Skeletal muscle cell (primary cell): ENCODE results near the gene TIAM1.

Source experiments
- DNase-seq: peaks from one replicate; pipeline ENCODE4 v3.0.0-alpha.2; 2010; ENCODE audit warnings: low read depth
- H3K4me3 ChIP-seq: 2 replicates; pipeline ENCODE4 v1.5.1; 2011; ENCODE audit warnings: low read depth, mild to moderate bottlenecking, control low read depth, low read length, moderate library complexity

The TIAM1 gene

DNA sequence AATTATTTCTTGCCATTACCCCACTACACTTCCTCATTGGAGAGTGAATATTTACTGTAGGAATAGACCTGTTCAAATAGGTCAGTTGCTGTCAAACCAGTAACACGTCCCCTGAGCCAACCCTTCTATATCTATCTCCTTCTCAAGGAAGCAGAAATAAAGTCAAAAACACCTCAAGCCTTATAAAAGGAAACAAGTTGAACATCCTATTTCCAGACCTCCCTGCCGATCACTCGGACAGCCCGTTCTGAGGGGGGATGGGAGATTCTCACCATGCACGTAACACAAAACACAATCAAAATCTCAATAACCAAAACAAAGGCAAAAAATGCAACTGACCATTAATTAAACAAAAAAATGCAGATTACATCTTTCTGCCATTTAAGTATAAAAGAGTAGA, 184.3 kb downstream of the TIAM1 start:
- no peak for DNase-seq
- H3K4me3 ChIP-seq: no peak overlapping the region

DNA sequence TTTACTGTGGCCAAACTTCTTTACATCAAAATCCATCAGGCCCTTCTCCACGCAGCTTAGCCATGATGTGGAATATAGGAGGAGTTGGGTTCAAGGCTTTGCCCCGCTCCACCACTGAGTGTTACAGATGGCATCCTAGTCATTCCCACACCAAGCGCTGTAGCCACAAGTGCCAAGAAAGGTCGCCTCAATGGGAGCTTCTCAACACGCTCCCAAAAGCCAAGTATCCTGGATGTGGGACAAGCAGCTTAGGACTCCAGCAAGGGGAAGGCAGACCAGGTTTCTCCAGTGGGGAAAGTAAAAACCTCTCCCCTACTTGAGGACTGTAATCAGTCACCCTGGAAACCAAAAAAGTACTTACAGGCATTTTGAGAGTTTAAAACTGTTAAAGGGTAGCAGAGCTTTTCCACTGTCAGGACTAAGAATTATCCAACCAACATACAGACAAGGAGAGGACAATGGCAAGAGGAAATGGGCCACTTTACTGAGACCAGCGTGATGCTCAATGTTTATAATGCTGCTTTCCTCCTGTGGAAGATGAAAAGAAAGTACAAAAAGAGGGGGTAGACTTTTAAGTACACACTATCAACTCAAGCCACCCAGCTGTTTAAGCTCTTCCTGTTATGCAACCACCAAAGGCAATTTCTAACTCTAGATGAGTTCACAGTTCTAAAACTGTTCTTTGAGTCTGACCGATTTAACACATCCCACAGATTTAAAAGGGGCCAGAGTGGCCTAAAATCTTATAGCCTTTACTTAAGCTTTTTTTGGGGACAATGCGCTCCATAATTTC, 185.1 kb downstream of the TIAM1 start:
- no peak overlapping the region for H3K4me3 ChIP-seq
- DNase-seq: no peak

DNA sequence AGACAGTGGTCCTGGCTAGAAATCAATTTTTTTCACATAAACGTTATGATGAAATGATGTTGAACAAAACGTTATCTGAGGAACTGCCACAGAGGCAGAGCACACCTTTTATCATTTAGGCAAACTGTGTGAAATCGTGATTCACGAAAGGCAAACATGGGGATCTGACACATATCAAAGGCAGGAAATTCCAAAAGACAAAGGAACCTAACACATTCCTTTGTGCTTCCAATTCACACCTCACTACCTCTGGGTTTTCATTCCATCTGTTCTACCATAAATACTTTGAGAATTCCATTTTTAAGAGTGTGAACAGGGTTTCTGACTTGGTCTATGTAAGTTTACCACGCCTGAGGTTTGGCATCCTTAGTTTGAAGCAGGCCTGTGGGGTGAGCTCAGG, 186.3 kb downstream of the TIAM1 start:
- DNase-seq: no peak
- H3K4me3 ChIP-seq: no peak overlapping the region

DNA sequence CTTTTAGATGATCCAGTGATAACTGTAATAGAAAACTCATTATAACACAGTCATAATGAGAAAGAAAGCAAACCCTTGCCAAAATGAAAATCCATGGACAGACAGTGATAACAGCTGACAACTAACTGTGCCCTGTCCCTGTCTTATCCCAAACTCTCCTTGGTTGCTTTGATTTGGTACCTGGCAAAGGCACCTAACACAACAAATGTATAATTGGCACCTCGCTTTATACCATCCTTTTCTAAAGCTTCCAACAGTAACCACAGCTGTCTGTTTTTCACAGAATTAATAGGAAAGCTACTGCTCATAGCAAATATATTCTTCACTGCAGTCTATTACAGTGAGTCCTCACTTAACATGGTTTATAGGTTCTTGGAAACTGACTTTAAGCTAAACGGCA, 187.4 kb downstream of the TIAM1 start:
- no peak for DNase-seq
- no peak overlapping the region for H3K4me3 ChIP-seq

DNA sequence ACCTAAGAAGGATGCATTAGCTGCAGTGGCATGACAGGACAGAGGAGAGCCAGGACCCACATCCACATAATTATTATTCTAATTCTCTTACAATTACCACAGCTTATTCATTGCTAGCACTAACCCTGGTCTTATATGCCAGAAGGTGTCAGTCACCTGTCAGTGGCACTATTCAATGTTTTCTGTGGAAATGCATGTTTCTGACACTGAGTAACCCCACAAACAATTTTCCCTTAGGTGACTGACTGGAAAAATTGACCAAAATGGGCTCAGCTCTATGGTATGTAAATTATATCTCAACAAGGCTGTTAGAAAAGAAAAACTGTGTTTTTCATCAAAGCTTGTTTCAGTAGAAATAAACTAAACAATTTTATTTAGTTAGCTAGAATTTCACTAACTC, 187.9 kb downstream of the TIAM1 start:
- no peak for DNase-seq

DNA sequence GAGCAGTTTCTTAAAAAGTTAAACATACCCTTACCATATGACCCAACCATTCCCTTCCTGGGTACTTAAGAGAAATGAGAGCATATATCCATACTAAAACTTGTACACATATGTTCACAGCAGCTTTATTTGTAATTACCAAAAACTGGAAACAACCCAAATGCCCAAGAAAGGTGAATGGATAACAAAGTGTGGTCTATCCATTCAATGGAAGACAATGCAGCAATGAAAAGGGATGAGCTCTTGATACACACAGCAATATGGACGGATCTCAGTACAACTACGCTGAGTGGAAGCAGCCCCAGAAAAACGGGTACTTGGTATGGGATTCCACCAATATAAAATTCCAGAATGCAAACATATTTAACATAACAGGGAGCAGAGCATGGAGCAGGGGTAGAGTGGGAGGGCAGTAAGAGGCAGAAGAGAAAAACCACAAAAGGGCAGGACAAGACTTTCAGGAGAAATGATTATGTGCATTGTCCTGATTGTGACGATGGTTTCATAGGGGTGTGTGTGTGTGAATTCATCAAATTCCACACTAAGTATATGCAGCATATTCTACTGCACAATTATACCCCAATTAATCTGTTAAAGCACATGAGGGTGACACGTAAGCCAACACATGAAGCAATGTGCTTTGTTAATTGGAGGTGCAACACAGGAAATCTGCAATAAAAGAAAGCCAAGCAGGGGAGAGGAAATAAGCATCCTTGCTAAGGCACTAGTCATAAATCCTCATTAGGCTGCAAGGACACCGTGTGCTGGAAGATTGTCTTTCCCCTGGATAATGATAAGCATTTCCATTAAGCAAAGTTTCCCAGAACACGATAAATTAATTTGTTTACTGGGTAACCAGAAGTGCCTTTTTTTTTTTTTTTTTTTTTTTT, 192.7 kb downstream of the TIAM1 start:
- DNase-seq: no peak
- no peak overlapping the region for H3K4me3 ChIP-seq

More for the DNA sequence above, 187.9 kb downstream of the TIAM1 start:
- no peak overlapping the region for H3K4me3 ChIP-seq

DNA sequence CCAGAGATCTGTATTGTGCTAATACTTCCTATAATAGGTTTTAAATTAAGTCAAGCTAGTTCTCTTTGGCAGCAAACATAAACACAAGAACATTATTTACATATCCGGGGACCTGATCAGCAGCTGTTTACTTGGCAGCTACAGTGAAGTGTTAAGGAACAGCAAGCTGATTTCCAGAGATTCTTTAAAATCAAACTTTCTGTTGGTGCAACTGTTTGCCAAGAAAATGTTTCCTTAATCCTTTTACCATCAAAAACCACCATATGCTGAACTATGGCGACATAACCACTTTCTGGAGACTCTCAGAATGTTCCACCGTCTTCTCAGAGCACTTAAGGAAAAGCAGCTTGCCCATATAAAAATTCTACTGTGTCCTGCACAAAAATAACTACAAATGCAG, 198.8 kb downstream of the TIAM1 start:
- DNase-seq: no peak
- no peak overlapping the region for H3K4me3 ChIP-seq

DNA sequence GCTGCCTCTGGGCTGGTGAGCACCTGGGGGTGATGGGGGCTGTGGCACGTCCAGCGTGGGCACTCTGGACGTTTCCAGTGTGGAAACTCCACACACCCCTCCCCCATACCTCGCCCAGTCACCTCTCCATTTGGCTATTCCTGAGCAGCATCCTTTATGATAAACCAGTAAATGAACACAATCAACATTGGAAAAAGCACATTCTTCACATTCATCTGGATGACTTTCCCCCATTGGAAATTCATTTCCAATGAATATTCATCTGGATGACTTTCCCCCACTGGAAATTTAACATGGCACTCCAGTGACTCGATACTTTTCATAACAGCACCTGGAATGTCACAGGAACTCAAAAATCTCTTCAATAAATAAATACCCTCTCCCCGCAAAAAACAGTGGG, 201.0 kb downstream of the TIAM1 start:
- DNase-seq: no peak
- H3K4me3 ChIP-seq: no peak overlapping the region

DNA sequence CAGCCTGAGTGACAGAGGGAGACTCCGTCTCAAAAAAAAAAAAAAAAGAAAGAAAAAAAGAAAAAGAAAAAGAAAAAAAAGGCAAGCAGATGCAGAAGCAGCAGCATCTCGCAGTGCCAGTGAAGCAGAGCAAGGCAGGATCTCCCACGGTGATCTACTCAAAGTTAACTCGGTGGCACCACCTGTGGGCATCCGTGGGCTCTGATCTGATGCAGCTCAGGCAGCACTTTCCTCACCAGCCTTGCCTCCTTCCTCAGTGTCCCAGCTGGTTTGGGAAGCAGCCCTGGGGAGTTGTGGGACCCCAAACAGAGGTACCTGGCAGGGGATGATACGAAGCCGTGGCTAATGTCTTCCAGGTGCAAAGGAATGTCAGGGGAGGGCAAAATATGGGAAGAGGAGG, 201.5 kb downstream of the TIAM1 start:
- H3K4me3 ChIP-seq: no peak overlapping the region
- no peak for DNase-seq

DNA sequence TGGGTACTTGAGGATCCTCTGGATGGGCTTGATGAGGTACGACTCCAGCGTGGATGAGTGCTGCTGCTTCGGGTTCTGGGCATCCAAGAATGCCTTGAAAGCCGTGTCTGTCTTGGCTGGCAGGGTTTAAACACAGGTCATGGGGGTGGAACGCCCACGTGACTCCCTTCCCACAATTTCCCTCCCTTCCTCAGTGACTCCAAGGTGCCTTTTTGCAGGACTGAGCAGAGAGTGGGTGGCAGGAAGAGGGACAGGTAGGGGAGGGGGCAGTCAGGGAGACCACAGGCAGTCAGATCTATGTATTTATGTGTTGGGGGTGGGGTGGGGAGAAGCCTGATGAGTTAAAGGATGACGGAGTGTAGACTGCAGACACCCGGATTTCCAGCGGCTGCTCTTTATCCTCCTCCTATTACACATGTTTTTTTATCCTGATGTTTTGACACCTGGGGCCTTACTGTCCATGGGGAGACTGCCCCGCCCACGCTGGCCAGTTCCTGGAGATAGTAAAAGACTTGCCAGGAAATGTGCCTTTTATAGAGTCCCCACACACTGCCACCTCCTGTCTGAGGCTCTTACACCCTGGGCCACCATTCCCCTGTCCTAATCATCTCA, 202.6 kb downstream of the TIAM1 start:
- no peak for DNase-seq
- H3K4me3 ChIP-seq: no peak overlapping the region

DNA sequence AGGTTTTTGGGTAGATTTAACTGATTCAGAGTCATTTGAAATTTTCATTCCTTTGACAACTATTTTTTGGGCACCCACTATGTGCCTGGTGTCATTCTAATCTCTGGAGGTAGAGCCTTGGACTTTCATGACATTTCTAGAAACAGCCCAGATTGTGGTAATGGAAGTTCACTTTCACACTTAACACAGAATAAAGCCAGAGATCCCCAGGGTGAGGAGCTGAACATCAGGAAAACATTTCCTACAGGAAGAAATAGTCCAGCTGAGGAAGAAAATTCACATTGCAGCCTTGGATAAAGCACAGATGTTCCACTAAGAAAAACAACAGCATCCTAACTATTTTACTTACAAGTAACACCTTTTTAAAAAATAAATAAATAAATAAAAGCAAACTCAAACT, 203.4 kb downstream of the TIAM1 start:
- no peak overlapping the region for H3K4me3 ChIP-seq
- no peak for DNase-seq

DNA sequence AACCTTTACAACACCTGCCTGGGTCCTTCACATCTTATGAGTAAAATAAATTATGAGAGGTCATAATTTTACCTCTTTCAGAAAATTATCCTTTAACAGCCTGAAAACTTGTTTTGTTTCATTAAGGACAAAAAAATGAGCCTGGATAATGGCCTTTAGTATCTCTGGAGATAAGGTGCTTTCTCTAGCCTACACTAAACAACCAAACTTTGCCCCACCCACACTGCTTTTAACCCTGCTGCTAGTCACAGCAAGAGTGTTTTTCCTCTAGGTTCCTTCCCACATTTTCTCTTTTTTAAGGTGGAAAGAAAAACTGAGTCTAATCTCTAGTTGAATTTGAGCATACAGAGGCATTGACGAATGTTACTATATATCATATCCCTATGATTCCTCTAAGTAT, 204.0 kb downstream of the TIAM1 start:
- no peak for DNase-seq
- H3K4me3 ChIP-seq: no peak overlapping the region

DNA sequence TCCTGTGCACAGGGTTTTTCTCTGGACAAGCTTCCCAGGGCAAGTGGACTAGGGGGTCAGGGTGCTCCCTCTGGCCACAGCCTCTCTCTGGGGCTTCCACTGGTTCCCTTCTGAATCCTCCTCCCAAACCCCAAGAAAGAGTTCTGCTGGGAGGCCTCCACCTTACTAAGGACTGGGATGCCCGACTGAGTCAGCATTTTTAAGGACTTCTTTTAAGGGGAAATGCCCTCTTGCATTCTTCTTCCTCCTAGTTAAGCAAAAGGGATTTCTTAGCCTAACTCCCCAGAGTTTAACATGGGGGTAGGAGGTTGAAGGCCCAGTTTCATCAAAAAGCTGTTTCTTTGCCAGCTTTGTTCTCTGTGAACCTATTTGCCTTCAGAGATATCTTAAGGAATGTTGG, 206.1 kb downstream of the TIAM1 start:
- H3K4me3 ChIP-seq: no peak overlapping the region
- no peak for DNase-seq

DNA sequence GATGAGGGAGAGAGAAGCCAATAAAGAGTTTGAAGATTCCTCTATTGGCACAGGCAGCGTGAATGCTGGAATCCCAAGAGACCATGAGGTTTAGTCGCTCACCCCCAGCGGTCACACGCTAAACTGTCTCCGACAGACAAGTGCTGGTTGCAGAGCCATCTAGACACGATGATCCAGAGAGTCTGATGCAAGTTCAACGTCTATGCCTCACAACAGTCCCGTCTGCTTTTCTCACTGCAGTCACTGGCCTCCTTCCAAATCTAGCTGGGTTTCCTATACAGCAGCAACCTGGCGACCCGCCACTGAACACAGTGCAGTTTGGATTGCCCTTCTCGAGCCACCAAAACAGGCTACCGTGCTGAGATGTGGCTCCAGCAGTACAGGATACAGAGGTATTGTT, 207.2 kb downstream of the TIAM1 start:
- H3K4me3 ChIP-seq: no peak overlapping the region
- DNase-seq: peak; percentile 88

DNA sequence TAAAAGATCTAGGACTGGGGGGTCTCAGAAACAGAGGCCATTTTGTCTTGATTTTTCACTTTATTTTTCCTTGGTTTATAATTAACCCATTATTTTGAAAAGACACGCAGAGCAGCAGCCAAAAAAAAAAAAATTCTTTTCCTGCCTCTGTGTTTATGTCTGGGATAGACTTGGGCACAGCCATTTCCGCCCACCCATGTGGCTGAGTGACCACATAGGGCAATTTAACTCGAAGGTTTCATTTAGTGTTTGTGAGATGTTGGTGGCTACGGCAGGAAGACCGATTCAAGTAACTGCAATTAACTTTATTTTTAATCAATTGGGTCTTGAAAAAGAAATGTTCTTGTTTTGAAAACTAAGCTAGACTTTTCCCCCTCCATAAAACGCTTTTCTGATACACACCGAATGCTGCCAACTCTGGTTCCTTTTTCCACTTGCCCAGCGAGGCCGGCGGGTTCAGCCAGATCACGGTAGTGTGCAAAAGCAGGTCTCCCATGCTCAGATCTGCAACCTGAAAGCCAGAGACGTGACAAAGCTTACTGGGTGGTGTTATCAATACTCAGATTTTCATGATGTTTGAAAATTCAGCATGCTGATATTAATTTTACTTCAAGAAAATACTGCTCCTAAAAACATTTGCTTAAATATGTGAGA, 208.4 kb downstream of the TIAM1 start:
- DNase-seq: no peak
- no peak overlapping the region for H3K4me3 ChIP-seq

DNA sequence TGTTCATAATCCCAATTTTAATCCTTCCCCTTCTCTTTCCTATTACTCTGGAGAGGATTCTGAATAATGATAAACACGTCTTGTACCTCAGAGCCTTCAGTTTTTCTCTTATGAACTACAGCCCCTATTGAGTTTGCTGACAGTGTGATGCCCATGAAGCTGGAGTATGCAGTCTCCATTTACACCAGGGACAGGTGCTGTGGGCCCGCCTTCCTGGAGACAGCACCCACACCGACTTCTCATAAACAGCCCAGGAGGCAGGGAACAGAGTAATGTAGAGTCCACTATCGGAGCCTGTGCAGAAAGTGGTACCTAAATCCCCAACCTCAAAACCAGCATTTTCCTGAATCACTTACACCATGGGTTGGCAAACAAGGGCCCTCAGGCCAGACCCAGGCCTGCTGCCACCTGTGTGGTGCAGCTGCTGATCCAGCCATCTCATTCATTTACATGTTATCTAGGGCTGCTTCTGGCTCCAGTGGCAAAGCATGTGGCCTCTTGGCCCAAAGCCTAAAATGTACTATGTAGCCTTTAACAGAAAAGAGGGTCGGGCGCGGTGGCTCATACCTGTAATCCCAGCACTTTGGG, 210.7 kb downstream of the TIAM1 start:
- no peak for DNase-seq
- H3K4me3 ChIP-seq: no peak overlapping the region

DNA sequence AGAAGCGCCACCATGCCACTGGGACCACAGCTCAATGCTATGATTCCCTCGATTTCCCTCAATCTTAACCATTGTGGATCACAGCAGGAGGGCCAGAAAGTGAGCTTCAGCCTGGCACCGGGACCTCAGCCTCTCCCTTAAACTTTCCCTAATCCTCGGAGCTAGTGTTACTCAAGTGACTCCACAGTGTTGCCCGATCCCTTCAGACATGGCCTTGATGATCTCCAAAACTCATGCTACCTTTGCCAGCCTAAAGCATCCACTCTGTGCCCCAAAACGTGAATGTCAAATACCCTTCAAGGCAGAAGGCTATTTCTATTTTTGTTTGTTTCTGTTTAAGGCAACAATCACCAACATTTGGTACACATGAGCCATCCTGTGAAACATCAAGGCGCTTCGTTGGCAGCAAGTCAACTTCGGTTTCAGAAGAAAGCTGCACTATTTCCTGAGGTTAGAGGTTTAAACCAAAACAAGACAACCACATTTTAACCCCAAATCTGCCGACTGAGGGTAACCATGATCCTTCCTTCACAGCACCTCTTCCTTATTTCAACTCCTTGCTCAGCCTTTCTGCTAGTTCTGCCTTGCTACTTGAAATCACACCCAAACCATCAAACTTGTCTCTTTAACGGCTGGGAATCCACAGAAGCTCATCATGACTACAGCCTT, 211.4 kb downstream of the TIAM1 start:
- DNase-seq: no peak
- H3K4me3 ChIP-seq: no peak overlapping the region

DNA sequence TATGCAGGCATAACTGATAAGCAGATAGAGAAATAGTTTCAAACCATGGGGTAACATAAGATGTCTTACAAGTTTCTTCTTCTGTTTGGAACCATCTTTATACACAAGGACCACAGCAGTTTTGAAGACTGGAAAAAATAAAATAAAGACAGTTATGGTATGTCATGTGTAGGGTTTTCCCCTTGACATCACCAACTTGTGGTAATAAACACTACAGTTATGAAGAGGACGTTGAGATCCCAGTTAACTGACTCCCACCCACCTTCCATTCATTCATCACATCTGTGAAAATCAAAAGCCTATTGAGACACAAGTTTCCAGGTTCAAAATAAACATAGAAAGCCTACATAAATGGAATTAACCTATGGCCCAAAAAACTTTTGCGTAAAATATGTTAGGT, 213.2 kb downstream of the TIAM1 start:
- no peak for DNase-seq
- H3K4me3 ChIP-seq: no peak overlapping the region

DNA sequence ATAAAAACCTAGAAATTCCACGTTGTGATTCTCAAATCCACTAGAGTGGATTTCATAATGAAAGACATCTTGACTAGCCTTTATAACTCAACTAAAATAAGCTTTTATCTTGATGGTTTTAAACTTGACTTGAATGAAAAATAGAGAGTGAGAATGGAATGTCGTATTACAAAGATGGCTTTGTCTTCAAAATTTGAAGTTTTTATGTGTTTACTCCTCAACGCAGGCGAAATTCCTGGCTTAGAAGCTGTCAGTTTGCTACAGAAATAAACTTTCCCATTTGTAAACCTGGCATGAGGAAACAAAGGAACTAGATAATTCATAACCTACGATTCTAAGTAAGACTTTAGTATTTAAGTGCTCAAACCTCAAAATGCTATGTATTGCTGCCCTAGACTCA, 215.8 kb downstream of the TIAM1 start:
- no peak for DNase-seq
- H3K4me3 ChIP-seq: no peak overlapping the region
